Liver (tissue), 3 donors: ENCODE data around the gene PSMB9.
"Not testable (repeated sequence)": the region's sequence is repeated elsewhere in the genome, so short reads cannot be mapped to it uniquely, and the experiment has no call there.

Experiments used
- CTCF ChIP-seq: fragments of 150-350 bp; IDR thresholded peaks from 2 replicates; pipeline ENCODE4 v1.5.1; 2017; ENCODE audit warnings: improper control_type of control experiment, low read depth, low read length; ENCODE audit not compliant: missing input control
- EGR1 ChIP-seq, 2 donors: IDR thresholded peaks; 2 replicates each; pipeline ENCODE4 v1.6.1; 2016 to 2018; ENCODE audit warnings: antibody characterized with exemption in 2 of 2, low read depth in 2 of 2
- GABPA ChIP-seq, 2 donors: IDR thresholded peaks in 1 of 2; conservative IDR thresholded peaks in 1 of 2; 2 replicates each; pipeline ENCODE4 v1.6.1; 2016; ENCODE audit warnings: antibody characterized with exemption in 2 of 2, mild to moderate bottlenecking in 1 of 2, moderate library complexity in 1 of 2
- HNF4G ChIP-seq: IDR thresholded peaks from 2 replicates; pipeline ENCODE4 v1.6.1; 2016; ENCODE audit warnings: antibody characterized with exemption
- JUND ChIP-seq, 2 donors: IDR thresholded peaks; 2 replicates each; pipeline ENCODE4 v1.6.1; 2016; ENCODE audit warnings: antibody characterized with exemption in 2 of 2
- MAX ChIP-seq: IDR thresholded peaks from 2 replicates; pipeline ENCODE4 v1.6.1; 2016; ENCODE audit warnings: antibody characterized with exemption
- RAD21 ChIP-seq, 2 donors: IDR thresholded peaks; 2 replicates each; pipeline ENCODE4 v1.6.1; 2016; ENCODE audit warnings: antibody characterized with exemption in 2 of 2, mild to moderate bottlenecking in 2 of 2
- SP1 ChIP-seq: IDR thresholded peaks from 2 replicates; pipeline ENCODE4 v1.6.1; 2018; ENCODE audit warnings: antibody characterized with exemption, mild to moderate bottlenecking
- YY1 ChIP-seq: IDR thresholded peaks from 2 replicates; pipeline ENCODE4 v1.6.1; 2016; ENCODE audit warnings: antibody characterized with exemption, mild to moderate bottlenecking
- donor health status: healthy.
- donor health status: healthy.

- TF ChIP-seq GABPA (IDR thresholded peaks at IDR 0.05 in 1 of 2, conservative IDR thresholded peaks at IDR 0.05 in 1 of 2); EGR1 (IDR thresholded peaks at IDR 0.05; ENCODE audit: low read depth in 2 of 2); CTCF; SP1; HNF4G; YY1; JUND (IDR thresholded peaks at IDR 0.05); MAX; RAD21 (IDR thresholded peaks at IDR 0.05): not testable (repeated sequence)
Measured at GRCh38 chr6:32880962-32881361, 27.0 kb downstream of the PSMB9 start.
